NCI-H2107 treated with DMSO at 0.1 percent for 48 hours (cell line): ENCODE data around the gene MBTPS1.
A peak's percentile ranks its signal among the peaks of the same experiment; 100 is the strongest.

Source experiments
- DNase-seq: peaks from one replicate; lab custom pipeline; 2025; ENCODE audit not compliant: unreplicated experiment; lab: John Stamatoyannopoulos, UW

MBTPS1 gene

DNA sequence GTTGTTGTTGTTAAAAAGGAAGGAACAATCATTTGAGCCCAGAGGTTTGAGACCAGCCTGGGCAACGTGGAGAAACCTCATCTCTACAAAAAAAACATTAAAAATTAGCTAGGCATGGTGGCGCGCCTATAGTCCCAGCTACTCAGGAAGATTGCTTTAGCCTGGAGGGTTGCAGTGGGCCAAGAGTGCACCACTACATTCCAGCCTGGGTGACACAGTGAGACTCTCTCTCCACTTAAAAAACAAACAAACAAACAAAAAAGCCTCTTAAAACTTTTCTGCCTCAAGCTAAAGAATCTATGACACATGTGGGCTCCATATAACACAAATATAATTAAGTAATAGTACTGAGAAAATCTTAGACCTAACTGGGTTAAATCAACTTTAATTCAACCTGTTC lies 12.5 kb downstream of the MBTPS1 start:
- DNase-seq: no peak

DNA sequence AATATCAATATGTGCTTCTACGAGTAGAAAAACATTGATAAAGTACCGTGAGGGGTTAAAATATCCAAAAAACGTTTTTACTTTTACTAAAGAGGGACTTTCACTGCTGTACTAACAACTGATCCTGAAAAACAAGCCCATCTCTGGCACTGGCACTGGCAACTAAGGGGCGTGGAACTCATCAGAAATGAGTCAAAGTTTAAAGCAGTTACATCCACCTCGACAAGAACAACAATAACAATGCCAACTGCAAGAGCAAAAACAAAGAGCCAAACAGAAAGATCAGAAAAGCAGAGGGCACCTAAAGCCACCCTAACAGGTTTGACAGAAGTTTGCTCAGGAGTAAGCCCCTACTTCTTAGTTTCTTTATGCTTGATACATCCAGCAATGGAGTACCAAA lies 13.1 kb downstream of the MBTPS1 start:
- no peak for DNase-seq

DNA sequence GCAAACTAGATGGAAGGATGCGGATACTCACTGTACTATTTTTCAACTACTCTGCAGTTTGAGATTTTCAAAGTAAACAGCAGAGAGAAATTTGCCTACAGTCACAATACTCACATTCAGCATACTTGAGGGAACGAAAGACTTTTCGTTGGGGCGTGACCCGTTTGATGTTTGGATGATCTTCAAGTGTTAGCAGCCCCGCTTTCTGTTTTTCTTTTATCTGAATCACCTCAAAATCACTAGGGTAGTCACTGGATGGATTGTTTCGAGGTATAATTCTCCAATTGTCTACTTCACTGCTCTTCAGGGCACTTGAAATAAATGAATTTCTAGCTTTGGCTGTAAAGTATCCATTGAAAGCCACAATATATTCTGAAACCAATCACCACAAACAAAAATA lies 17.8 kb downstream of the MBTPS1 start:
- peak; percentile 7 for DNase-seq

DNA sequence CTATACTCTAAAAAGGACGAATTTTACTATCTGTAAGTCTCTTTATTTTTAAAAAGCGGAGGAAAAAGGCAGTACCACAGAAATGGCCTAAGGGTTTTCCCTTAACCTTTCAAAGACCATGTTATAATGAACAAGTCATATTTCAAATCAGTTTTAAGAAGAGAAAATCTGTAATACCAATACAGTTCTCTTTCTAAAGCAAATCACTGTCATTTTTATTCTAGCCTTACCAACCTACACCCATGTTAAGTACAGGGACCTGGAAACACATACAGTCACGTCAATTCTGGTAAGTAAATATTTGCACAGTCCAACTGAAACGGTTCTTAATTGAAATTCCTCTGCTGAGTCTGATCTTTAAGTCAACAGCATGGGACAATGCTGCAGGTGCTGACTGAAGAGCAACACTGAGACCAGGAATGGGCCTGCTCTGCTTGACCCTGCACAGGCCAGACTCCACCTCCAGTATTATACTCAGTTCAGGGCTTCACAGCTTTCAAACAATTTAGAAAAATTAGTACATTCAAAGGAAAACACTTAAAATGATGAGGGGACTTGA lies 20.2 kb downstream of the MBTPS1 start:
- peak; percentile 9 for DNase-seq

DNA sequence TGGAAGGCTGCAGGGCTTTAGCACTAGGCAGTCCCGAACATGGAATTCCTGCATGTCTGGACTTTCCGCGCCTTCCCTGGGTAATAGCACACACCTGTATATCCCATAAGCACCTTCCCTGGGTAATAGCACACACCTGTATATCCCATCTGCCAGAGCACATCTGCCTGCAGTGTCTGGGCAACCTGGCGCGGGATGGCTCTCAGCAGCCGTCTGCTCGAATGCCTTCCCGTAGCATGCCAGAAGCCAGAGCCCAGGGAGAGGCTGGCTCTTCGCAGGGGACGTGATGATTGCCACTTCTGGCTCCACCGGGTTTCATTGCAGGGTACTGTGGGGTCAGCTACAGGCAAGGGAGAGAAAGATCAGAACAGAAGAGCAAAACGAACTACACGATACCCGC lies 21.3 kb downstream of the MBTPS1 start:
- no peak for DNase-seq

DNA sequence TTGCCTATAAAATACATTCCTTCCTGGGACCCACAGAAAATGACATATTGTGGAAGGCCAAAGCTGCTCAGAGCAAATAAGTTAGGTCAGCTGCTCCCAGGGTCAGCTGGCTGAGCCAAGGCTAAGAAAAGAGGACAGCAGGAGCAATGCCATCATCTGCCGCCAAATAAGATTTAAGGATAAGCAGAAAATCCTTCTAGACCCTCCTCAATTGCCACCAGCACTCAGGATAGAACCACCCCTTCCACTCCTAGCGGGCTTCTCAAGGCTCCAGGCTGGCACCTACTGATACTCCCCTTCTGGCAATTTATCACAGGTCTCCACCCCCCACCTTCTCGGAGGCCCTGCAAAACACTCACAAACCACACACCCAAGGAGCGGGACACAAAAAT lies 22.9 kb downstream of the MBTPS1 start:
- no peak for DNase-seq

DNA sequence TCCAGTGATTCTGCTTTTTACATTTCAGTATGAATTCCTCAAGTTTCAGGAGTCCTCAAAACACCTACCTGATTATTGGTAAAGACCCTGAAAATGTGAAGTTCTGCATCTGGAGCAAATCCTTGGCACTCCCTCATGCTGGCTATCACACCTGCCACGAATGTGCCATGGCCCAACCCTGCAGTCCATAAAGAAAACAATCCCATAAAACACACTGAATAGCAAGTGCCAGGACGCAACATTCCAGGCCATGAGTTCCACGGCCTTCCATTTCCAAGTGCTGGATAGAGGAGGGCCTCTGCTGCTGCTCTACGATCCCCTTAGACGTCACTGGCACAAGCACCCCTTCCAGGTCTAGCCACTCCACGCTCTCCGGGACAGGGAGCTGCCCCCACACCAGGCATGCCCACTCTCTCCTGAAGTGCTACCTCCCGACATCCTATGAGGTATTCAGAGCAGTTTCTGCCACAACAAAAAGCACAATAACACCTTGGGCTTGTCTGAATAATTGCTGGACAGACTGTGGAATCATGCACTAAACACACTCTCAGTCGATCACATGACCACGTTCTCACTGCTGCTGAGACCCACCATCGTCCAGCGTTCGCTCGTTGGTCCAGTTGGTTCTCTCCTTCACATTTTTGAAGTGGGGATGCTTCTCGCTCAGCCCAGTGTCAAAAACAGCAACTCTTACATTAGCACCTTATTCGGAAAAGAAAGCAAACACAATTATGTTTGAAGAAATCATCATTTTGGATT lies 23.4 kb downstream of the MBTPS1 start:
- no peak for DNase-seq

DNA sequence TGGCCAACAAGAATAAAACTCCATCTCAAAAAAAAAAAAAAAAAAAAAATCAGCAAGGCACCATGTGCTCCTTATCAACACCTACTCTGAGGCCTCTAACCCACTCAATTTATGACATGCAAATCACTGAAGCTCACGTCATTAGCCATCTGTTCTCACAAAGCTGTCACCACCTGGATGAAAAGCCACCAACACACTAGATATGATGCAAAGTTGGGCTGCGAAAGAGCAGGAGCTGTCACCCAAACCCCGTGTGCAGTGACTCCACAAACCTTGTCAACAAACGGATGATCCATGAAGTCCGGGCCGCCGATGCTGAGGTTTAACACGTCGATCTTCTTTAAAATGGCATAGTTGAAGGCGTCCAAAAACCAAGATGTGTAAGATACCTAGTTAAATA lies 25.3 kb downstream of the MBTPS1 start:
- DNase-seq: no peak

DNA sequence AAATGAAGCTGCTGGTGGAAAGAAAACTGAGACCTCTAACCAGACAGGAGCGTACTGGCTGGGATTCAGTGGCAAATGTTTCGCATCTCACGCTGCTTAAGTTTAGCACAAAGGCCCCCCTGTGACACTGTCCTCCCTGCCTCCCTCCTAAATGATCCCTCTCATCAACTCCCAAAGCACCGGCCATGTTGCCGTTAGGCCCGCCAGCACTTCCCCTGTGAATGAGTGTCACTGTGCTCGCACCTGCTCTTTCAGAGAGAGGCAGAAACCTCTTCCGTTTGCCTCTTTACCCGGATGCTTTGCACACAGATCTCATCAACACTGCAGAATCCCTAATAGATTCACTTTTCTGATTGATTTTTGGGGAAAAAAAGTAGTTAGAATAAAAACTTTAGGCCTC lies 26.5 kb downstream of the MBTPS1 start:
- DNase-seq: no peak

DNA sequence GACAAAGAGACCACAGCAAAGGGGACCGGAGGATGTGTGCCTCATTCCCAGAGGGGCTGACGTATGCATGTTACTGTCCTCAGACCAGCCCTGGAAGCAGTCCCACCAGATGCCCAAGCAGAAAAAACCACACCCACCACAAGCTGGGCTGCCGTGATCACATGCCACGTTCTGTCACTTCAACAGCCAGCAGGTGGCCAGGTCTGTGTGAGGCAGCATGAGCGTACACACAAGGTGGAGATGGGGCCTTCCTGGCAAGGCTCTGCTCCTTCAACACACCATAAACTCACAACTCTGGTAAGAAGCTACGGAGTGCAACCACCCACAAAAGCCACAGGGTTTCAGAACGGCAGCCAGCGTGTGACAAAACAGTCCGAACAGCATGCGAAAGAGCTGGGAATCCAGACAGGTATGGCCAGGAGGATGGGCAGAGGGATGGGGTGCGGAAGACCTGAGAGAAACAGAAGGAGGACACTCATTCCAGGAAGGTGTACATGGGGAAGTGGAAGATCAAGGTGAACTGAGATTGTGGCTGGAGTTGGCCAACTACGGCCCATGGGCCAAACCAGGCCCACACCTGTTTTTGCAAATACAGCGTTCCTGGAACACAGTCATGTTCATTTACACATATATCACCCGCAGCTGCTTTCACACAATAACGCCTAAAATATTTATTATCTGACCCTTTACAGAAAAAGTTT lies 27.9 kb downstream of the MBTPS1 start:
- DNase-seq: peak; percentile 29

DNA sequence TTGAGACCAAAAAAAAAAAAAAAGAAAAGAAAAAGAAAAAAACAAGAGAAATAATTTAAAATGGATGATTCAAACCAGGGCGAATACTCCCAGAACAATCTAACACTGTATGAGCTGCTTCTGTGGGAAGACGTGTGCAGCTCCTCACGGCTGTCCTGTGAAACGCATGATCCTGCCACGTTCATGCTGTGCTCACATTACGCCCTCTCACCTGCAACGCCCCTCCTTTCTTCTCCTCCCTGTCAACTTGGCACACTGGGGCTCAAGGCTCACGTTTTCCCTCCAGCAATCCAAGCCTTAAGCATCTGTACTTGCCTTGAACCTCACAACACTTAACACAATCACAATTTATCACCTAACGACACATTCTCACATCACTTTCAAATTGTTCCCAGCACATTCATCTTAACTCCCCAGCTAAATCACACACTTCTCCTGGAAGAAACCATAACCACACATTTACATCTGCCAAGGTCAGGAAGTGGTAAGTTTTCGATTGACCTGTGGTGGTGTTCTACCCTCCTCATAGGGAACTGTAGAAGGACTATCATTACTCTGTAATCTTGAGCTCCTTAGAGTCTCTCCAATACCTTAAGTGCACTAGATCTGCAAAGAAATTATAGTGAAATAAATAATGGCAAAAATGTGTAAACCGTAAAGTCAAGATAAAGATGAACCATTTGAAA lies 29.1 kb downstream of the MBTPS1 start:
- no peak for DNase-seq

DNA sequence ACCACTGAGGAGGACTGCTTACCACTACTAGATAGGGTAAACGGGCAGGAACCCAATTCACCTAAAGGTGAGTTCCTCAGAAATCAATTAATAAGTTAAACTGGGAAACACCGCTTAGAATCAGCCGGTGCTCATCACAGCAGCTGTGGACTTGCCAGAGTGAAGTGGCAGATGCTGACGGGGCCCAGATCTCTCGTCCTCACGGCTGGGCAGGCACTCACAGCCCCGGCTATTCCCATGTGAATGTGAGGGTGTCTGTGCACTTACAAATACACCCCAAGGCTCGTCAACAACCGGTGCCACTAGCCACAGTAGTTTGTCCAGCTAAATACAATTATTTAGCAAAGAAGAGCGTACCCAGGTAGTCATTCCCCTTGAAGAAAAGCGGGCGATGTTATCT lies 29.7 kb downstream of the MBTPS1 start:
- DNase-seq: no peak

DNA sequence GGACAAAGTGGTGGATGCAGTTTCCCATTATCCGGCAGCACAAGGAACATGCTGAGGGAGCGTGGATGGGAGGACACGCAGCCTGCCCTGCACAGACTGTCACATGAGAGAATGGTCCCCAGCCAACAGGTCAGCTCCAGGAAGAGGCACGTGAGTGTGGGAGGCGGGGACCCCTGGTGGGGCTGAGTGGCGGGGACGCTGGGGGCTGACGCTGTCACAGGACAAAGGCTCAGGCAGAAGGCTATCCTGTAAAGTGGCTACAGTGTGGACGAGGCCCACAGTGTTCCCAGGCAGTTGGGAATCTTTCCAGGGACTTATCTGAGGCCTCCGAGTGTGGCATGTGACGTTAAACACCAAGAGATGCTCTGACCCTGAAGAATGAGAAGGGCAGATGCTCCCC lies 30.4 kb downstream of the MBTPS1 start:
- DNase-seq: no peak

DNA sequence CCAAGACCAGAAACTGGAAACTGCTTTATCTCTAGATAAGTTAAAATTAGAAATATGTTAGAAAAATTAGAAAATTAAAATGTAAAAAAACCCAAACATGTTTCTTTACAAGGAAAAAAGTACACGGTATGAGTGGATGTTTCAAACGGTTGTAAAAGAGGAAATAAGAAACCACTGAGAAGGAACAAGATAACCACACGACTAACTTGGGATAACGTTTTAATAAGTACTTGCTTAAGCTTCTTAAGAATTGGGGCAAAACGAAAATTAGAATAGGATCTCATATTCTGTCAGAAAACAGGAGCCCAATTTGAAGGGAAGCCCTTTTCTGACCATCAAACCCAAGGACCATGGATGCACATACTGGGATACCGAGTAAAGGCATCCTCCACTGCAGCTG lies 31.0 kb downstream of the MBTPS1 start:
- no peak for DNase-seq

DNA sequence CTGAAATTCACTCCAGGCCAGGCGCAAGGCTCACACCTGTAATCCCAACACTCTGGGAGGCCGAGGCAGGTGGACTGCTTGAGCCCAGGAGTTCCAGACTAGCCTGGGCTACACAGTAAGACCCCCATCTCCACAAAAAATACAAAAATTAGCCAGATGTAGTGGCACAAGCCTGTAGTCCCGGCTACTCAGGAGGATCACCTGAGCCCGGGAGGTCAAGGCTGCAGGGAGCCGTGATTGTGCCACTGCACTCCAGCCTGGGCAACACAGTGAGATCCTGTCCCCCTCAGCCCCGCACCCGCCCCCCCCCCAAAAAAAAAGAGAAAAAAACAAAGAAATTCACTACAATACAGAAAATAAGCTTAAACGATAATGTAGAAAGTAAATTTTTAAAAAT lies 31.5 kb downstream of the MBTPS1 start:
- no peak for DNase-seq

DNA sequence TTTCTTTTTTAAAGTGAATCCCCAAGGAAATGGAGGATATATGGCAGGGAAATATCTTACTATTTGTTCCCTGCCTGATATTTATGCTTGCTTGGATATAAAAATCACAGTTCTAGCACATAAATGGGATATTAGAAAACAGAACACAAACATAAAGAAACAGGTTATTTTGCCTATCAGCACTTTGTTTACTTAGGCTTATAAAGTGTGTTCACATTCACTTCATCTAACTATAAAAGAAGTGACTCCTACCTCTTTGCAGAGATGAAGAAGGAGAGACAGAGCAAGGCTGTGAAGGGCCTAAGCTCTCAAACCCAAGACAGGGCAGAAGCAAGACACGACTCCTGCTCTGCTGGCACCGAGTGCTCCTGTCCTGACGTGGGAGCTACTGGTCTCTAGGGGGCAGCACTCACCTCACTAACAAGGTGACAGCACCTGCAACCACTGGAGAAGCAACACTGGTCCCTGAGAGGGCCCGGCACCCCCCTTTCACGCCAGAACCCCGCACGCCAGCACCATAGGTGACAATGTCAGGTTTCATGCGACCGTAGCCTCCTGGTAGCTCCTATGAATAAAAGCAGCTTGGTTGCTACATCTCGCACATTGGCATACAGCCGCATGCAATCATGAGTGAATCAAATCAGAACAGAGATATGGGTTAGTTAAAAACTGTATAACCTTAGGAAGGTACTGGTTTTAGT lies 32.0 kb downstream of the MBTPS1 start:
- peak; percentile 38 for DNase-seq

DNA sequence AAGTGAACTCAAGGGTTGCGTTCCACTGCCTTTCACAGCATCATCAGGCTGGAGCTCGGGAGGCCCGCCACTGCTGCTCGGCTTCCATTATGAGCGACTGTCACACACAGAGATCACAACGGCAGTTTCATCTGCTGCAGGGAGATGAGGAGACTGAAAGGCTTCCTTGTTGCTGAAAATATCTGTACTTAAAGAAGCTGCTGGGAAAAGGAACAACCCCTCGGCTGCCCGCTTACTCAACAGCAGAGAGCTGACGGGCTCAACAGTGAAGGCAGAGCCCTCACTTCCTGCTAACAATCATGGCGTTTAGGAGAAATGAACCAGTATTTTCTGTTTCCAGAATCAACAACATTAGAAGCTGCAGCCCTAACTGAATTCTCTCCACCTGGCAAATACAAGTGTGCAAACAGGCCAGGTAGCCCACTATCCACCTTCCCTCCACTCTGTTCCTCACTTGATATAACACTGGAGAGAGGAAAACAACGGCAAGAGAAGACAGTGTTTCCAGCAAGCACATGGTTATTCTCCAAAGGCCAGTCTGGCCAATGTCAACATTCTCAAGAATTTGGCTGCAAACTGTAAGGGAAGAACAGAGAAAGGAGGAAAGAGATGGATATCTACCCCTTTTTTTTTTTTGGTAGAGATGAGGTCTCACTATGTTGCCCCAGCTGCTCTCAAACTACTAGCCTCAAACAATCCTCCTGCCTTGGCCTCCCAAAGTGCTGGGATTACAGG lies 33.7 kb downstream of the MBTPS1 start:
- DNase-seq: no peak

DNA sequence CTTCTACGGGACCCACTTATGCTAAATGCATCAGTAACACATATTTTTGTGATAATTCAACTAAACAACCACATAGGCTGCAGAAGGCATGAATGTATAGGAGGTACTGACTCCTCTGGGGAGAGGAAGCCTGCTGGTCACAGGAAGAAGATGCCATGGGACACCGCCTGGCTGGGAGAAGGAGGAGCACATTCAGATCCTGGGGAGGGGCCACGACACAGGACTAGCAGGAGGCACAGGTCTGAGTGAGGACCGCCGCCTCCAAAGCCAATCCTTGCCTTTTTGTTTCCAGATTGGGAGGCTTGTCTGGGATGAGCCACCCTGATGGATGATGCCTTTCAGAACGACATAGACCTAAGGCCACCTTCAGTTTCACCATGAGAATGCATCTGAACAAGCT lies 34.6 kb downstream of the MBTPS1 start:
- DNase-seq: no peak

DNA sequence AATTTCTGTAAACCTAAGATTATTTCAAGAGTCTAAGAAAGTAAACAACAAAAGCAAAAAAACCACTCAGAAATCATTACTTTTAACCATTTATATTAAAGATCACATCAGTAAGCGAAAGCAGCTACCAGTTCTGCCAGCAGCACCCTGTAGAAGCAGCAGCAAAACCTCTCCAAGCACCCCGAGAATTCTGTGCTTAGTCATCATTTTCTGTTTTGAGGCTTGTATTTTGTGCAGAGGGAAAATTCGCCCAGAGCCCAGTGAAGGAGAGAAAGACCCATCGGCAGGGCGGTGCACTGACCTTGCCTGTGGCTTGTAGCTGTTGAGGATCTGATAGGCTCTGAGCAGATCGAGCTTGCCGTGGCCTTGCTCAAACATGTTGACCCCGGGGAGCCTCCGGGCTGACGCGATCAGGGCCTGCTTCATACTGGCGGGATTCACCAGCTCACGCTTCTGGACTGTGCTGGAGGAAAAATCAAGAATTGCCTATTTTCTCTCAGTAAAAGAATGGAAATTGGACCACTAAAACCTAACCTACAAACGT lies 35.2 kb downstream of the MBTPS1 start:
- DNase-seq: no peak

DNA sequence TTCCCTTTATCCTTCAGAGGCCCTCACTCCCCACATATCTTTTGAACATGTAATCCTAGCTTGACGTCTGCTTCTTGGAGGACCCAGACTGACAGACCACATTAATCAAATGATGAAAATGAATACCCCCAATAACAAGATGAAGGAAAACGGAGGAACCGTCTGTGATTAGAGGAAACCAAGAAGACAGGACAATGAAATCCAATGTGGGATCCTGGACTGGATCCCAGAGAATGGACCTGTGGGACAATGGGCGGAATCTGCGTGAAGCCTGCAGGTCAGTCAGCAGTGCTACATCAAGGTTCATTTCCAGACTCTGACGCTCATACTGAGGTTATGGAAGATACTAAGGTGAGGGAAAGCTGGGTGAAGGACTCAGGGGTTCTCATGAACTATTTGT lies 35.9 kb downstream of the MBTPS1 start:
- DNase-seq: no peak
